ENCODE measurements around the gene SCN3A.
A peak's percentile ranks its signal among the peaks of the same experiment; 100 is the strongest.

SCN3A gene

DNA sequence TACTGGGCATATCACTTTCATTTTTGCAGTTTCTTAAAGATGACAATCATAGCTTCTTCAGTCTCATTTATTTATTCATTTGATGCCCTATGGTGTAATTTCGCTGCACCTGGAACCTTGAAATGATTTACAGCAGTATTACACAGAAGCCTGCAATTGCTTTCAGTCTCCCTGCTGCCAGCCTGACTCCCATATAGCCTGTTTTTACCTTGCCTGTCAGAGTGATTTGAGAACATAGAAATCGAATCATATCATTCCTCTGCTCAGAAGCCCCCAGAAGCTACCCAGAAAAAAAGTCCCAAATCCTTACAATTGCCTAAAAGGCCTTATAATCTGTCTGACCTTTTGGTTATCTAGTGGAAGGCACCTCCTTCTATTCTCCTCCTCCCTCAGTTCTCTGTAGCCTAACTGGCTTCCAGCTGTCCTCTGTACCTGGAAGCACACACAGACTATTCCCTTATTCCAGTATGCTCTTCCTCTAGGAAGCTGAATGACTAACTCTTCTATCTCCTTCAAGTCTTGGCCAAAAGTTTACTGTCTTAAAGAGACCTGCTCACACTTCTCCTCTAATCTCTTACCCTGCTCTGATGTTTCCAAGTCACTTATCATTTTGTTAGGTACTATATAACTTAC, 12.6 kb downstream of the SCN3A start:
- no peak for DNase-seq (ENCODE audit: low spot score)

DNA sequence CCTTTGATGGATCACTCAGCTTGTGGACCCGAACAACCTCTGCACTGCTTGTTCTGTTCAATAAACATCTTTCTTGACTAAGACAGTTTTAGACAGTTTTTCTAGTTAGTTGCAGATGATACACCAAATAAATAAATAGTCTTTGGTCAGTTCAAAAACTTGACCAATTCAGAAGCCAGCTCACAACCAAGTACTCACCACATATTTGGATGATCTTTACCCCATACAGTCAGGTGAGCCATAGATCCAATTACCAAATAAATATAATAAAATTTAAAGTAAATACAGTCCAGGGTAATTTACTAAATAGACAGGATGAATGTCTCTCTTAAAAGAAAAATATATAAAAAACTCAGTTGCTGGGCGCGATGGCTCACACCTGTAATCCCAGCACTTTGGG, 18.2 kb downstream of the SCN3A start:
- no peak for DNase-seq (ENCODE audit: low spot score)

DNA sequence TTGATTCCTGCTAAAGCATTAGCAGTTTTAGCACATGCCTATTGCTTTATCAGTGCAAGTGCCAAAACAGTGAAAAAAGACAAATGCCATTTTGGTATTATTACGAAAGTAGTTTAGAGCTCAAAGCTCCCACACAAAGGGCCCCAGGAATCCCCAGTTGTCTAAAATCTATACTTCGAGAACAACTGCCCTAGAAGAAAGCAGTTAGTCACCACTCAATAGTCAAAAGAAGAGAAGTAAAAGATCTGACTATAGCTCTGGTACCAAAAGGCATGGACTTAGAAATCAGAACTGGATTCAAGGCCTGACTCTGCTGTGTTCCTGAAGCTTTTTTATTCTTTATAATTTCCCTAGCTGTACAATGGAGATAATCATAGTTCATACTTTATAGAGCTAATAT, 21.8 kb downstream of the SCN3A start:
- DNase-seq (ENCODE audit: low spot score), result no peak

DNA sequence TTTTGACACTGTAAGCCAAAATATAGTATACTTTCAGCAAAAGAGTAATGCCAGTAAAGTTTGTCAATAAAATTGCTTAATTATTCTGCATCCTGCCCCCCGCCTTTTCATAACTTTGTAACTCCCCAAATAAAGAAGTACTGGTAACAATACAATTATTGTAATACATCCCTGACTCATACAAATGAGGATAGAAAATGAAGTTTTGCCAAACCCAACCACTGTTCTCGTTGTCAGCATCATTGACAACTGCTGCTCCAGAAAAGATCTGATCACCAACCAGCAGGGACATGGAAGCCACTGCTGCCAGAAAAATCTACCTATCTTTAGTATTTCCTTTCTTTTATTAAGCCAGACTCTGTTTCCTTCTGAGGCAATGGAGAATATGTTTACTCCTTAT, 27.1 kb downstream of the SCN3A start:
- no peak for DNase-seq (ENCODE audit: low spot score)

DNA sequence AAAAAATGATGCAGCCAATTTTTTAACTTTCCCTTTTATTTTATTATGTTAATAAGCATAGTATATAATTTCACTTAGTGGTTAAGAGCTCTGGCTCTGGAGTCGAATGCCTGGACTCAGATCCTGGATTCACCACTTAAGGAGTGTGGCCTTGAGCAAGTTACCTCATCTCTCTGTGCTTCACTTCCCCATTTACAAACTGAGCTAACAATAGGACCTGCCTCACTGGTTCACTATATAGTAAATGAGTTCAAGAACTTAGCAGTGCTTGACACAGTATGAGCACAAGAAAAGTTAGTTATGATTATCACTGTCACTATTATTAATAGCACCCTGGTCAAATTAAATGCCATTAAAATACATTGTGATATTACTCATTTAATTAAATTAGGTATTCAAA, 30.6 kb downstream of the SCN3A start:
- DNase-seq (ENCODE audit: low spot score), result no peak

DNA sequence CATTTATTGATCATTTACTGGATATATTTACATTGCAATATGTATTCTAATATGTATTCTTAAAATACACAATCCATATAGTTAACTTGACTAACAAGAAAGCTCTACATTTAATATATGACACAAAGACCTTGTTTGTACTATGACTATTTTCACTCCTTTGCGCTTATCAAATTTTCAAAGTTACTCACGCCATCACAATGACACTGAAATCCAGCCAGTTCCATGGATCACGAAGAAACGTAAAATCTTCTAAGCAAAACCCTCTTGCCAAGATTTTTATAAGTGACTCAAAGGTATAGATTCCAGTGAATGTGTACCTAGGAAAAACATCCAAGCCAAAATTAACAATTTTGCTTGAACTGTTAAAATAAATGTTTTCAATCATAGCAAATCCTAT, 39.6 kb downstream of the SCN3A start:
- no peak for DNase-seq (ENCODE audit: low spot score)

DNA sequence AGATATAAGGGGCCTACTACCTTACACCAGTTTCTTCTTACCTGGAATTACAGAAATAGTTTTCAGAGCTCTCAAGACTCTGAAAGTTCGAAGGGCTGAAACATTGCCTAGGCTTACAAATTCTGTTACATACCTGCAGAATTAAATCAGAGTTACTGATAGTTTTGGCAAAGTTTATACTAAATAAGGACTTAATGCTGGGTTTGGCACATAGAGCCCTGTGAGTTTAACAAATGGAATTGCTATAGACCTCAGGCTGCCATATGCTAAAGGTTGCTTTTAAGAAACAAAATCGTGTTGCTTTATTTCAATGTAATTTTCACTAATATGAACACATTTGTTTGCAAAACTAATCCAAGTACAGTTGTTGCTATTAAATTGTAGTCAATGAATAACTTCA, 40.1 kb downstream of the SCN3A start:
- no peak for DNase-seq (ENCODE audit: low spot score)

DNA sequence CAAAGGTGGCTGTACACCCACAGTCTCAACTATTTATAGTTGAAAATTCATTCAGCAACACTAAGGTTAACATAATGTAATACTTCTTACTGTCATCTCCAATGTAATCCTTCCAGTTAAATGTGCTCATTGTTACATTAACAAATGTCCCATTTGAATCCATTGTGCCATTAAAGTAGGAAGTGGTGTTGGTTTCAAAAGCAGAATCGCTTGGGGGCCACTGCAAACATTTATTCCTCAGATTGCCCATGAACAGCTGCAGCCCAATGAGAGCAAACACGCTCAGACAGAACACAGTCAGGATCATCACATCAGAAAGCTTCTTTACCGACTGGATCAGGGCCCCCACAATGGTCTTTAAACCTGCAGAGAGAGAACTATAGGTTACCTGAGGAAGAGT, 41.4 kb downstream of the SCN3A start:
- DNase-seq (ENCODE audit: low spot score), result no peak

DNA sequence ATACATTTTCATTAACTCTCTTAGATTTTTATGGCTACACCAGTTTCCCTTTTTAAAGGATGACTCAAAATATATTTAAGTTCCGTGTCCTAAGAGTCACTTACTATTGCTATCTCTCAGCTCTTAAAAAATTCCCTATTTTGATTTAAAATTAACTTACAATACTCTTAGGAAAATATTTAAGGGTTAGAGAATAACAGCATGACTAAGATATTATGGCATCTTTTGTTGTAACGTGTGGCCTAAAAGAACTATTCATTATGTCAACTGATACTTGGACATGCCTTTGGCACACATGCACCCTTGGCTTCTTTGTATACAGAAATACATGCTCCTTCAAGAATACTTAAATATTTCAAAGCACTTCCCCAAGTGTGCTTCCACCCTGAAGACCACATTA, 42.3 kb downstream of the SCN3A start:
- DNase-seq (ENCODE audit: low spot score), result no peak

DNA sequence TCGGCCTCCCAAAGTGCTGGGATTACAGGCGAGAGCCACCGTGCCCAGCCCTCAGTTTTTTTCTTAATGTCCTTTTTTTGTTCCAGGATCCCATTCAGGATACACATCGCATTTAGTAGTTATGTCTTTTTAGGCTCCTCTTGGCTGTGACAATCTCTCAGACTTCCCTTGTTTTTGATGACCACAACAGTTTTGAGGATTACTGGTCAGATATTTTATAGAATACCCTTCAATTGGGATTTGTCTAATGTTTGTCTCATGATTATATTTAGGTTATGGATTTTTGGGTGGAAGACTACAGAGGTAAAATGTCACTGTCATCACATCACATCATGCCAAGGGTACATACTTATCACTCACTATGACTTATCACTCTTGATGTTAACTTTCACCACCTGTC, 46.7 kb downstream of the SCN3A start:
- DNase-seq (ENCODE audit: low spot score), result no peak

DNA sequence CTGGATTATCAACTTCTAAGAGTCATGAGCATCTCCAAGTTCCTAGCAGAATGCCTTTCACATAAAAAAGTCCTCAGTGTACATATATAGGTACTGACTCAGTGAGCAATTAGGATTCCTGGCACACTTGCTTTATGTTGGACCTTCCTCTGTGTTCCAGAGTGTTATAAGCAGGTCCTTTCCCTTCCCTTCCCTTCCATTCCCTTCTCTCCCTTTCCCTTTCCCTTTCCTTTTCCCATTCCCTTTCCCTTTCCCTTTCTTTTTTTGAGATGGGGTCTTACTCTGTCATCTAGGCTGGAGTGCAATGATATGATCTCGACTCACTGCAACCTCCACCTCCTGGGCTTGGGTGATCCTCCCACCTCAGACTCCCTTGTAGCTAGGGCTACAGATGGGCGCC, 48.7 kb downstream of the SCN3A start:
- no peak for DNase-seq (ENCODE audit: low spot score)

DNA sequence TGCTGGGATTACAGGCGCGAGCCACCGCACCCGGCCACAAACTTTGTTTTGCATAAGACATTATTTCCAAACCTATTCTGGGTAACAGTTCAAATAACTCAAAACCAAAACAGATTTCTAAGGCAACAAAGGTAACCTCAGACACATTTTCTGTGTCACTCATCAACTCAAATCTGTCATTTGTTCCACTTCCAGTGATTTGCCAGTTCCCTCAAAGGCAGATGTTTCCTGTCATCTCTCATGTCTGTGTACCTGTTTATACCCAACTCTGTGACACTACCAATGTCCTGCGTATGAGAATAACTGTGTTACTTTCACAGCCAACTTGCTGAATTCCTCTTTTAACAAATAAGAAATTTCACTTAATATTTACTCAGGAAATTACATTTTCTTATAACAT, 54.4 kb downstream of the SCN3A start:
- DNase-seq (ENCODE audit: low spot score), result no peak

DNA sequence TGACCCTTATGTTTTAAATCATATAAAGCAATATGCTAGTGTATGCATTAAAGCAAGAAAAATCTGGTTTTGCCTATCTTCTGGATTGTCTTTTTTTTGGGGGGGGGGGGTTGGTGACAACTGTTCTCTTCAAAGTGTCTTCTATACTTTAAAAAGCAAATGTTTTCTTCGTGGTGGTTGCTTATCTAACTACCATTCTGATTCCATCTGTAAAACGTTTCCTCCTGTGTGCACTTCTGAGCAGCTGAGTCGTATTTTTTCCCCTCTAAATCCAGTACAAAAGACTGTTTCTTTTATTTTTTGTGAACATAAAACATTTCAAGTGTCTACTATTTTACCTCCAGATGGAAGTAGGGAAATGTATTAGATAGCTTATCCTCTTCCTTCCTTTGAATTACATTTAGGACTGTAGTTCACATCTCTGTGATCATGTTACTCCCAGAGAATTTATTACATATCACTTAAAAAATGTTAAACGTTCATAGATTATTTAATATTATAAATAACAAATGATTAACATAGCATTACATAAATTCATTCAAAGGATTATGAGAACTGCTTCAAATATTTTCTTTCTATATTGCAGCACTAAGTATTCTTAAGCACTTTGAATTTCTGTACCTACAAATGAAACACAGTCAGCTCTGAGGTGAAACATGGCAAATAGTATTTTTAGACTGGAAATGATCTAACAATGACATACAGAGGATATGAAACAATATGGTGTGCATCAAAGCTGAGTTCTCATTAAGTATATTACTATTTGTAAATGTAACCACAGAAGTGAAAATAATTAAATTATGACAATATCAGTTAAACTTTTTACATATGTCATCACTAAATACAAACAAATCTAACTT, 56.4 kb downstream of the SCN3A start:
- DNase-seq (ENCODE audit: low spot score), result no peak

DNA sequence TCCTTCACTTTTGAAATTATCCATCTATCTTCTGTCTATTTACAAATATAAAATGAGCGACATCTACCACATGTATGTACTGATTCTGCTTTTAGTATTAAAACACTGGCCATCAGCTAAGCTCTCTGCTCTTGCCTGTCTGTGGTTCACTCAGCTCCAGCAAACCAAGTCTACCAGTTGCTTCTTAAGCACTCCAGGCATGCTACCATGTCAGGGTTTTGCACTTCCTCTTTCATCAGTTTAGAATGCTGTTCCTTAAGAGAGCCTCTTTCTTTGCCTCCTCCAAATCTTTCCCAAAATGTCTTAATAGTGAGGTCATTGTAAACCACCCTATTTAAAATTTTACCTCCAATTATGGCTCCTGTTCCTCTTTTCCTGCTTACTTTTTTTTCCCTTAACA, 59.5 kb downstream of the SCN3A start:
- no peak for DNase-seq (ENCODE audit: low spot score)

DNA sequence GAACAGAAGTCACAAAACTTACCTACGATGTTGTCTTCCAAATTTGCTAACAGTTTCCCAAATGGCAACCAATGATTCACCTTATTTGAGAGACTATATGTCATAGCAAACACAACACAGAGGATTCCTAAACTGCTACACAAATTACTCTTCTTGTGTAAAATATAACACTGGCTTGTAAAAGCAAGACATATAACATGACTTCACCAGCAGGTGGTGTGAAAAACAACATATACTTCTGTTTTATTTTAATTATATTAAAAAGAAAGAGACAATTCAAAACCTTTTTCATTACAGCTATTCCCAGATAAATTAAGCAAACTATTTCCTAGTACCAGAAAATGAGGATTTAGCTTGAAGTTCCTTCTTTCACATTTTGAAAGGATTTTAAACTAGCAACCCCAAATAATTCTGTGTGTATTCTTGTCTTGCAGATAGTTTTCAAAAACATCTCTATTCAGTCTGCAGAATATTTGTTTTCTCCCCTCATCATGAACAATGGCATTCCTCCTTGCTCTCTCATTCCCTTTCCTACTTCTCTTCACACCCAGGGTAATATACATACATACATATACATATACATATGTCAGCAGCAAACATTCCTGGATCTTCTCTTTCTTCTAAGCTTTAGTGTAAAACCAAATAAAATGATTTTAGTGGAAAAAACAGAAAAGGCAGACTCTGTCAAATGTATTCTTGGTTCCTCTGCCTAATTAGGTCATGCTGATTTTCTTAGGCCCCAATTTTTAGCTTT, 62.1 kb downstream of the SCN3A start:
- no peak for DNase-seq (ENCODE audit: low spot score)

DNA sequence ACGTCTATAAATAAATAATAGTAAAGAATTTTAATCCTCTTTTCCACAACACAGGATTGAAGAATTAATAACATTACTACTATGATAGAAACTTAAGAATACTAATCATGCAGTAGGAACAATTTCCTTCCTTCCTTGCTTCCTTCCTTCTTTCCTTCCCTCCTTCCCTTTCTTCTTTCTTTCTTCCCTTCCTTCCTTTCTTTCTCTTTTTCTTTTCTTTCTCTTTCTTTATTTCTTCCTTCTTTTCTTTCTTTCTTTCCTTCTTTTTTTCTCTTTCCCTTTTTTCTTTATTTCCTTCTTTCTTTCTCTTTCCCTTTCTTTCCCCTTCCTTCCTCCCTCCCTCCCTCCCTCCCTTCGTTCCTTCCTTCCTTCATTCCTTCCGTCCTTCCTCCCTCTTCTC, 77.6 kb downstream of the SCN3A start:
- DNase-seq (ENCODE audit: low spot score), result no peak

DNA sequence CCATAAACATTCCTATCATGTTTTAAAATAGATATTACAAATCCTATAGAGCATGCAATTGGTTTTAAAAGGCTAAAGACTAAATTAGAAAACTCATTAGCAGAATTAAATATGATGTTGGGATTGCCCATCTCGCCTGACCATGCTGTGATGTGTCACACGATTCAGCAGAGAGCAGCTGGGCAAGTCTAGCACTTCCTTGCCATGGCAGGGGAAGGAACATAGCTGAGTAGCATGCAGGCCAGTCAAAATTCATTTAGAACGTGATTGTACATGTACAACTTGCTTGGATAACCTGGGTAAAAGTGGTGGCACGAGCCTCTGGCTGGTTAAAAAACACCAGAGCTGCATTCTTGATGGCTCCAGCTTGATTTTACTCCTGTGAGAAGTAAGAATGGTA, 81.3 kb downstream of the SCN3A start:
- DNase-seq (ENCODE audit: low spot score), result no peak

DNA sequence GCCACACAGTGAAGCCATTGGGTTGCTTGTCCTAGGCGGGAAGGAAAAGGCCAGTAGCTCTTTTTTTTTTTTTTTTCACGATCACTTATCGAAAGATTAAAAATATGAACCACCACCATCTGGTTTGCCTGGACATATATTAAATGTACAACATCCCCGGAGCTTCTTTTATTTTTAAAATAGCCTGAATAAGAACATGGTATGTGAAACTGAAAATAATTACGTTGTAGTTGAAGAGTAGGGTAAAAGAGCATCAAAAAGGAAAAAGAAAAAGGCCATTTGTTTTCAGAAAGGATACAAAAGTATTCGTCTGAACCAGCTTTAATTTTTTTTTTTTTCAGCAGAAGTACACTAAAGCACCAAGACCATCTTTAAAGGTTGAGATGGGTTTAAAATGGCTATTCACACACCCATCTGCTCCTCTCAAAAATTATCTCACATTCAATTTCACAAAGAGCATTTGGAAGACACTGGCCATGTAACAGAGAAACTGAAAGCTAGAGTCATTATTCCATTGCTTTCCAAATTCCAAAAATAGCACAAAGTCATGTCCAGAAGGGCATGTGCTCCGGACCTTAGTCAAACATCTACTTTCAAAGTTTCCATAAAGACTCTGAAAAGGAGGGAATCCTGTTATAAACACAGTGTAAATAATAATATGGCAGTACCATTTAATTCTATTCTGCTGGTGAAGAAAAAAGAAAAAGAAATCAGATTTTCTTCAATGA, 82.9 kb downstream of the SCN3A start:
- no peak for DNase-seq (ENCODE audit: low spot score)

DNA sequence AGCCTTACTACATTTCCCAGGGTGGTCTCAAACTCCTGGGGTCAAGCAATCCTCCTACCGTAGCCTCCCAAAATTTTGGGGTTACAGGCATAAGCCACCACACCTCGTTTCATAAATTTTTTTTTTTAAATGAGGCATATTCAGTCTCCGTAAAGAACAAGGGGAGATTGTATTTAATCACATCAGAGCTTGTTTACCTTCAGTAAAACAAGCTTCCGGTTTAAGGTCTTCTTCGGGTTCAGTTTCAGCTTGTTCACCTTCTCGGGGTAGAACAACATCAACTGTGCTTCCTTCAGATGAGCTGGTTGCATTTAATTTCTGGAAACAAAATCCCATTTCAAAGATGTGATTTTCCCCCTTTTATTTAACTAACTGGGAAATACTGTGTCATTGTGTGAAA, 88.6 kb downstream of the SCN3A start:
- no peak for DNase-seq (ENCODE audit: low spot score)

DNA sequence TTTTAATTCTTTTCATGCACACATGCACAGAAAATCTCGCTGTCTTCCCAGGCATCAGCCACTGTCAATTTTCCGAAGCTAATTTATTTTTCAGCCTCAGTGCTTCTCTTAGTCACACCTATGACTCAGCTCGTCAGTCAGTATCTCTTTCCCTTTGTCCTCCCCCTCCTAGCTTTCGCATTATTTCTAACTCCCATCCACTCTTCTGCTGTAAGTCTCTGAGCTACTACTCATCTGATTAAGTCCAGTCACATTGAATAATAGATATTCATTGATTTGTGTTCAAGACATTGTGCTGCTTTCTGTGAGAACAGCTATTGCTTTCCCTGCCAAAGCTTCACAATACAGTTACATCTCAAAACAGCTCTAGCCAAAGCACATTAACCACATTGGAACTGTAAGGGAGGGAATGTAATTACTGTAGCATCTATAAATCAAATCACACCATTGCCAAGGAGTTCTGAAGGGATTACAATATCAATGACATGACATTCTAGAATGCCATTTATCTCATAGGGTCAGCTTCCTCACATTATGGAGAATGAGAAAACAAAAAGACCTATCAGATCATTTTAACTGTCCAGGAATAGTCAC, 89.4 kb downstream of the SCN3A start:
- DNase-seq (ENCODE audit: low spot score), result peak; percentile 19

DNA sequence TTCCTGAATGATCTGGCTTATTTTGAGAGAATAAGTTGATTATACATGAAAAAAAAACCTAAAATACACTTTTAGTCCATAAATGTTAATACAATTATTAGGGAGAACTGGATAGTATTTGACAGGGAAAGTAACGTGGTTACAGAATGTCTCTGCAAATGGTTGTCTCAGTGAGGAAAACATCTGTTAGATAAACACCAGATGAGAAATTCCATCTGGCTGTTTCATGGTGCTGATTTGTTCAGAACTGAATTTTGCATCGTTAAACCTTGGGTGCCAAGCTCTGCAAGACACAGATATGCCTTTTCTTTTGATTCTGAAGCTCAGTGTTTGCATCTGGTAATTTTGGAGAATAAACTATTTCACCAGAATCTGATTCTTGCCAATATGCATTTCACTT, 90.4 kb downstream of the SCN3A start:
- no peak for DNase-seq (ENCODE audit: low spot score)

DNA sequence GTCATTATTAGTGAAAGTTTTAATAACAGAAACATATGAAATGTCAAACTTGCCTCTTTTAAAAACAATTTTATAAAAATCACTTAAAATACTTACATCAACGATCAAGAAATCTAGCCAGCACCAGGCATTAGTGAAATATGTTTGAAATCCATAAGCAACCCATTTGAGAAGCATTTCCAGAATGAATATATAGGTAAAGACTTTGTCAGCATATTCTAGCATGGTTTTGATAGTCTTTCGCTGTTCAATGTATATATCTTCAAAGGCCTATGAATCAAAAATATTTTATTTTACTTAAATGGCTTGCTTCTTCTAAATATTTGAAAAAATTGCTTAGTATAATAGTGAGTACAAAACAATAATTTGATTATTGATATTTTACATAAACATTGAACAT, 91.1 kb downstream of the SCN3A start:
- no peak for DNase-seq (ENCODE audit: low spot score)
